Muscle of leg (tissue), 11 donors: ENCODE results near the gene MIER3. TPM values are rescaled to one million over a fixed set of nuclear protein-coding genes. Genes with fewer than 3 reads are reported as not detected.
A peak's percentile ranks its signal among the peaks of the same experiment; 100 is the strongest.

Experiments used
- DNase-seq: peaks from one replicate; pipeline ENCODE4 v3.0.0; 2013
- H3K27ac ChIP-seq: one replicate; pipeline ENCODE4 v1.5.1; 2013; ENCODE audit warnings: mild to moderate bottlenecking, low read length, control low read depth
- H3K27me3 ChIP-seq: one replicate; pipeline ENCODE4 v1.6.1; 2013; ENCODE audit warnings: low read length; ENCODE audit not compliant: control insufficient read depth, insufficient read depth
- H3K36me3 ChIP-seq: one replicate; pipeline ENCODE4 v1.6.1; 2013; ENCODE audit warnings: low read length; ENCODE audit not compliant: control insufficient read depth, insufficient read depth
- H3K4me1 ChIP-seq: one replicate; pipeline ENCODE4 v1.6.1; 2013; ENCODE audit warnings: low read length; ENCODE audit not compliant: control insufficient read depth, insufficient read depth
- H3K4me3 ChIP-seq: one replicate; pipeline ENCODE4 v1.5.1; 2013; ENCODE audit warnings: low read length, control low read depth
- H3K9me3 ChIP-seq: replicated peaks from 2 replicates; pipeline ENCODE4 v1.6.1; 2013; ENCODE audit warnings: low read depth, low read length; ENCODE audit not compliant: control insufficient read depth
- WGBS: methylation state at CpG from one replicate; pipeline ENCODE4 v1.1.5; 2013; ENCODE audit warnings: missing lambda C conversion rate; ENCODE audit not compliant: insufficient coverage; 5-methylcytosine and 5-hydroxymethylcytosine counted together
- polyA plus RNA-seq, 8 donors: library from polyadenylated mRNA; unstranded; fragments of 120-200 nt; gene quantifications; one replicate each; pipeline versions ENCODE4 v1.2.1 to v1.2.3, GENCODE V29; 2013; ENCODE audit warnings: inconsistent platforms in 1 of 8, low replicate concordance in 1 of 8; ENCODE audit not compliant: insufficient read length in 8 of 8, insufficient read depth in 1 of 8
- total RNA-seq: library from RNA; stranded (reverse); fragments of 120-200 nt; gene quantifications from one replicate; pipeline ENCODE4 v1.2.4, GENCODE V29; 2013

Gene MIER3
- total and polyA plus RNA-seq, 9 donors: 15.0 to 28.5 (median 20.3) TPM

DNA sequence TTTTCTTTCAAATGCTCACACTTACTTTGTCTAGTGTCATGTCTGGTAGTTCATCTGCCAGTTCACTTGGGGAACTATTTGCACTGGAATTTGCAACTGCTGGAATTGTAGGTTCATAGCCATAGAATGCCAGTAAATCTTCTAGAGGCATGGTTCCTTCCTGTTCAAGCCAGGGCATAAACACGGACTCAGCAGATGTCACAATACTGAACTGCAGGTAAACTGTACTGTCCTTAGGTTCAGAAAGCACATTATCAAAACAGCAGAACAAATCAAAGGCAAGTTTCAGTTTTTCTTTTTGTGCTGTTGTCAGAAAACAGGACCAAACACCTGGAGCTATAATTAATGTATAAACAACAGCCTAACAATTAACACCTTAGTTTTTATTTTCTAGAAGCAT is 13.1 kb downstream of the MIER3 start:
- Histone ChIP-seq H3K4me1 (no peaks in the 10 kb centered on the region), H3K4me3 (no peak overlapping the region), H3K27me3 (no peaks in the 10 kb centered on the region), H3K27ac (no peak overlapping the region), H3K9me3 (no peaks in the 10 kb centered on the region), H3K36me3 (peaks cover 60% of the 10 kb centered on the region)
- 83% methylated on average over 1 of the region's 1 CpG for WGBS
- no peak for DNase-seq

DNA sequence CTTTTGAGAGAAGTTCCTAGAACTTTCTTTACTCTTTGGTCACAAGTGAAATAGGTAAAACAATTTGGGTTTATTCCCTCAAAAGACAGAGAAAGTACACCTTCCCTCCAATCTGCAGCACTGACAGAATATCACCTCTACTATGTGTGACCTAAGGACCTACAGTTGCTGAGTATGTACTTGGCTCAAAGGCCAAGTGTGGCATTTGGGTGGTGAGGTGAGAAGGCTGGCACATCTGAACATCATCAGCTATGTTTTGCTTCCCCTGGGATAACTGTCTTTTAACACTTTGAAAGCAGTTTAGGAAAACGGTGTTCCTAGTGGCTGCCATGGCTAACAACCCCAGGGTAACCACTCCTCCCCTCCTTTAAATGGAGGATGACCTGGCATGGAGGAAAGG is 17.6 kb downstream of the MIER3 start:
- Histone ChIP-seq H3K36me3 (peaks cover 36% of the 10 kb centered on the region), H3K4me3 (no peak overlapping the region), H3K4me1 (no peaks in the 10 kb centered on the region), H3K27ac (no peak overlapping the region), H3K27me3 (no peaks in the 10 kb centered on the region), H3K9me3 (no peaks in the 10 kb centered on the region)
- no CpG with 5 or more reads among the region's 1 CpG for WGBS
- DNase-seq: no peak

DNA sequence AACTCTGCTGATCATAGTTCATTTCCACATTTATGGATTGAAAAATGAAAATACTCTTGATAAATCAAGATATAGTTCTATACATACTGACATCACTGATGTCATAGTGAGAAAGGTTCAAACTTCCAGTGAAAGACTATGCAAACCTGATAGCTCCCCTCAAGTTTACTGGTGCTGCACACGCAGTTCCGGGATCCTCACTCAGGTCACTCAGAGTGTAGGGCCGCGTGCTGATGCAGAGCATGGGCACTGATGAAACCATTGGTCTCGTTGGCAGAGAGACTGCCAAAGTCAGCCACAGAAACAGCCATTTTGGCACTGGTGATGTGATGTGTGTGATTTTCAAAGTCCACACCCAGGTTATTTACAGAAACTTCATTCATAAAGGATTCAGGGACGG is 29.0 kb downstream of the MIER3 start:
- WGBS: 94% methylated on average over 5 of the region's 6 CpGs
- no peak overlapping the region for H3K27ac ChIP-seq
- peaks cover 23% of the 10 kb centered on the region for H3K36me3 ChIP-seq
- no peaks in the 10 kb centered on the region for H3K4me1 ChIP-seq
- H3K27me3 ChIP-seq: no peaks in the 10 kb centered on the region
- H3K4me3 ChIP-seq: no peak overlapping the region
- no peak for DNase-seq
- no peaks in the 10 kb centered on the region for H3K9me3 ChIP-seq

DNA sequence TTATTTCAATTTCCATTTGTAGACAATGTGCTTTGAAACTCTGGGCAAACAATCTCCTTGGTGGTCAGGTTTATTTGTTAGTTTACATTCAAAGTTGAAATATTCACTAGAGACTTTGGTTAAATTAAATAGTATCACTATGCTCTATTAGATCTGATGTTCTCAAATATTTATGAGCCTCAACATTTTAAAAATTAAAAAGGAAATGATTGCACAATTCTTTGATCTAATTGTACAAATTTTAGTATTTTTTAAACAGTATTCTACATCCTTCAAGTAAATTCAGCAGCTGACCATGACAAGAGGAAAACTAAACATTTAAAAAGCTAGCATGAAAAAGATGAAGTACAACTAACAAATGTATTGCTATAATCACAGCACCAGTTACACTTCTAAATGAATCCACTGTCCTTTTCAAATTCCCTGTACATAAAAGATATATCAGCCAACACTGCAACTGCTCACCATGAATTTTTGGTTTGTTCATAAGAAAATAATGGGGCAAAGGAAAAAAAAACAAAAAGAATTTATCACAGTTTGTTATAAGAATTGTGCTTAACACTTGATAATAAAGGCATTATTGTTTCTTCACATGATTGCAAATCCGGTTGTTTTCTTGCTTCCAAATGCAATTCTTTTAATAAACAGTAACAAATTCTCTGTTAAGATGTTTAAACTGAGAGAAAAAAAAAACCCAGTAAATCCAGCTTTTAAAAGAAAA is 31.8 kb downstream of the MIER3 start:
- H3K9me3 ChIP-seq: no peaks in the 10 kb centered on the region
- no peak for DNase-seq
- H3K4me1 ChIP-seq: no peaks in the 10 kb centered on the region
- no peak overlapping the region for H3K27ac ChIP-seq
- no peaks in the 10 kb centered on the region for H3K27me3 ChIP-seq
- peaks cover 17% of the 10 kb centered on the region for H3K36me3 ChIP-seq
- no peak overlapping the region for H3K4me3 ChIP-seq
- no CpG with 5 or more reads among the region's 1 CpG for WGBS

DNA sequence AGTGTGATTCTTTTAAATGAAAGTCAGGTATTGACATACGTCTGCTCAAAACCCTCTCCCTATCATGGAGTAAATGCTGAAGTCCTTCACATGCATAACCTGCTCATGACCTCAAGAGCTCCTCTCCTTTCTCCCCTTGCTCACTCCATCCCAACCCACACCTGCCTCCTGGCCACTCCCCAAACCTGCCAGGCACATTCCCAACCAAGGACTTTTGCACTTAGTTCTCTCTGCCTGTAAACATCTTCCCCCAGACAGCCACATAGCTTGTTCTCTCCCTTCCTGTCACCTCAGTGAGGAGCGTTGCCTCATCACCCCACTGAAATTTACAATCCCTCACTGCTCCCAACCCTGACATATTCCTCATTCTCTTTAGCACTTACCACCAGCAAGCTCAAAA is 33.9 kb downstream of the MIER3 start:
- peaks cover 9% of the 10 kb centered on the region for H3K36me3 ChIP-seq
- WGBS: 52% methylated on average over 2 of the region's 2 CpGs

DNA sequence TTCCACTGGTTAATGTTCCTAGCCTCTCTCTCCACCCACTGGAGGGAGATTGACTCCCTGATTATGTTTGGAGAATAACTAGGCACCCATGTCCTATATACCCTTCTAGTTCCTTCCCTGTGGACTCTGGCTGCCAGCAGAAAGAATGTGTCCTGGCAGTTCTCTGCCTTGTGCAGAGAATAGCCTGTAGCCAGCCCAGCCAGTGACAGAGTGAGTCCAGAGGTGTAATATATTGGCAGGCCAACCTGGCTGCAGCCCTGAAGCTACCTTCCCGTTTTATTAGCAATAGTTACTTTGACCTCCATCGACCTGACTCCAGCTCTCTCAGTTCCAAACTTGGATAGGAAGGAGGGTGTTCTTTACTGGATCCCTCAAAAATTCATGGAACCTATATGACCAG is 34.4 kb downstream of the MIER3 start:
- H3K27ac ChIP-seq: no peak overlapping the region
- no peaks in the 10 kb centered on the region for H3K27me3 ChIP-seq
- no peaks in the 10 kb centered on the region for H3K9me3 ChIP-seq
- DNase-seq: no peak
- H3K4me1 ChIP-seq: no peaks in the 10 kb centered on the region
- no CpG with 5 or more reads among the region's 2 CpGs for WGBS
- H3K4me3 ChIP-seq: no peak overlapping the region
- peaks cover 4% of the 10 kb centered on the region for H3K36me3 ChIP-seq

More for the DNA sequence above, 33.9 kb downstream of the MIER3 start:
- Histone ChIP-seq H3K4me1 (no peaks in the 10 kb centered on the region), H3K27ac (no peak overlapping the region), H3K9me3 (no peaks in the 10 kb centered on the region), H3K4me3 (no peak overlapping the region), H3K27me3 (no peaks in the 10 kb centered on the region)
- DNase-seq: no peak

DNA sequence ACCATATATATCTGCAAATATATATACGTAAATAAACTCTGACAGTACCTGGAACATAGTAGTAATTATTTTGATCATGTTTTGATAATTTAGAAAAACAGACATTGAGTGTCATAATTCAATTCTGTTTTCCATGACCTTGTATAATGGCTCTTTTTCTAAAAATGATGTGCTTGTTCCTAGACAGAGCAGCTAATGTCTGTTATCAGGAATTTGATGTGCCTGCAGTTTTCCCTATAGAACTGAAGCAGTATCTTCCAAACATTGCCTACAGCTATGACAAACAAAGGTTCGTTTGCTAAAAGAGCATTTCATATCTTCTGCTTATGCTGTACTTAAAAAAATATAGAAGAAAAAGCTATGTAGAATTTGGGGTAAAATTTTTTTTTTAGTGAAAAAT is 37.2 kb downstream of the MIER3 start:
- DNase-seq: no peak
- H3K27ac ChIP-seq: no peak overlapping the region
- no peaks in the 10 kb centered on the region for H3K9me3 ChIP-seq
- H3K4me1 ChIP-seq: peaks cover 2% of the 10 kb centered on the region
- H3K27me3 ChIP-seq: no peaks in the 10 kb centered on the region
- WGBS: no CpG with 5 or more reads among the region's 2 CpGs
- H3K36me3 ChIP-seq: no peaks in the 10 kb centered on the region
- H3K4me3 ChIP-seq: no peak overlapping the region

DNA sequence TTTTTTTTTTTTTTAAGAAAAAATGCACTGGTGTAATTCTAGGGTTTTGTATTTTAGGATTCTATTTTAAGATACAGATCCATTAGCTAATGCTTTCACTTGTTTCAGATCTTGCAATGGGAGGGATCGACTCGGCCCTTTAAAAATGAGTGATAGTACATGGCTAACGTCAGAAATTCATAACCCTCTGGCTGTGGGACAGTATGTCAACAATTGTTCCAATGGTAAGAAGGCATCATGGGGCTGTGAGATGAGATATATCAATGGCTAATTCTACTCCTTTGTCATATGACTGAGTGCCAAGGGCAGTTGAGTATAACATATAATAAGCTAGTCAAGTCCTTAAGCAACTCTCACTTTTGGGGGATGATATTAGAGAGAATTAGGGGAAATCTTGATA is 38.2 kb downstream of the MIER3 start:
- H3K4me3 ChIP-seq: no peak overlapping the region
- peaks cover 2% of the 10 kb centered on the region for H3K4me1 ChIP-seq
- H3K27me3 ChIP-seq: no peaks in the 10 kb centered on the region
- no peak for DNase-seq
- no CpG with 5 or more reads among the region's 3 CpGs for WGBS
- no peaks in the 10 kb centered on the region for H3K36me3 ChIP-seq
- no peak overlapping the region for H3K27ac ChIP-seq
- no peaks in the 10 kb centered on the region for H3K9me3 ChIP-seq

DNA sequence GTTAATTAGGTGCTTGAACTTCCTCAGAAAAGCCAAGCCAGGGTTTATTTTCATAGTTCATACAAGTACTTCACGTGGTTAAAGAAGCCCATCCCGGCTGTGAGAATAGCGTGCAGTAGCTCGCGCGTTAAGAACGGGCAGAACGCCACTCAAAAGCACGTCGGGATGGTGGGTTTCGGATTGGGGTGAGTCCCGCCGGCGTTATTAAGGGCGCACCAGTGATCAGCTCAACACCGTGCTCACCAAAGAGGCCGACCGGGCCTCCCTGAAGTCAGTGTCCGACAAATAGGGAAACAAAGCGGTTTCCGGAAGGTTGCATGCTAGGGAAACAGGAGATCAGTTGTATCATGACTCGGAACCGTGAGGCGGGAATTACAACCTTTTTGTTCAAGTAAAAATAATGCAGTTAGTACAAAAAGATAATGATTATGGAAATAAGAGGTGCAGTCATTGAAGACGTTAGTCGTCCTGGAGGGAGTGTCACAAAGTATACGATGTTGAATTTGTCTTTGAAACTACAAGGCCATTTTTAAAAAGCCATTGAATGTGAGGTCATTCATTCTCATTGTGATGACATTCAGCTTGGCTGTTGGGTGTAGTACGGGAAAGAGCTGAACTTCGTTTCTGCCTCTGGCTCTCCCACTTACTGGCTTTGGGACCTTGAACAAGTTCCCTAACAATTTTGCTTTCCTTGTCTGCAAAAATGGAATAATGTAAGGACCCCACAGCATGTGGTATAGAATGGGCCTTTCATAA is 41.5 kb downstream of the MIER3 start:
- peak overlapping the region; percentile 92 for H3K27ac ChIP-seq
- DNase-seq: peak; percentile 61
- no peaks in the 10 kb centered on the region for H3K9me3 ChIP-seq
- peak overlapping the region; percentile 53 for H3K4me3 ChIP-seq
- WGBS: under 1% methylated on average over 24 of the region's 29 CpGs
- H3K27me3 ChIP-seq: no peaks in the 10 kb centered on the region
- H3K4me1 ChIP-seq: peaks cover 2% of the 10 kb centered on the region
- H3K36me3 ChIP-seq: no peaks in the 10 kb centered on the region

DNA sequence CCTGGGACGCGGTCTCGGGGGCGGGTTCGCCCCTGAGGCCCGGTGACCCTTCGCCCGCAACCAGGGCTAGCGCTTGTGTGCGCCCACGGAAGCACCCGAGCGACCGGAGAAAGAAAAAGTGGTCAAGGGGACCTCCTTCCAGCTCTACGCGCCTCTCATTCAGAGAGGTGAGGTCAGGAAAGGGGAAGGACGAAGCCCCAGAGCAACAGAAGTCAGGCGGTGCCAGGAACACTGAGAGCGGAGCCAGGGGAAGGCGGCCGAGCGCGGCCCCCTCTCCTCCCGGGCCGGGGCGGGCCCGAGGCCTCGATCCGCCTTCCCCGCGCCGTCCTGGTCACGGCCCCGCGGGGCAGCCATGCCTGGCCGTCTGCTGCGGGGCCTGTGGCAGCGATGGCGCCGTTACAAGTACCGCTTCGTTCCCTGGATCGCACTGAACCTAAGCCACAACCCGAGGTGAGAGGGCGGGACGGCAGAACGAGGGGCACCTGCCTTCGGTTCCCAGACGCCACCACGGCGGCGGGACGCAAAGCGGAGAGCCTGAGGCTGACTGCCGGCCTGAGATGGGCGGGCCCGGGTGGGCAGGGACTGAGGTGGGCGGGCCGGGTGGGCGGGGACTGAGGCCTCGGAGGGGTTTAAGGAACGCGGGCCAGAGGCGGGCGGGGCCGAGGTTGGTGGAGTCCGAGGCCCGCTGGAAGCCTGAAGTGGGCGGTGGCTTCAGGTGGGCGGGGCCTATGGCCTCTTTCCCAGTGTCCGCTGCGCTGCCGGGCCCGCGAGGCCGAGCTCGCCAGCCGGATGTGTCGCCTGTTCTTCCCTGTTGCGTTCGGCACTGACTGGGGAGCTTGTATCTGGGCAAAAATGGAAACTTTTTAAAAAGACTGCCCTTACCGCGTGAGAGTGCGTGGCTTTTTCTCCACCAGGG is 42.4 kb downstream of the MIER3 start, which contains the start of gene SETD9:
Gene SETD9 (plus strand): TSS at position 303 of the 916 bp plus-strand sequence. CDS start 50 bp downstream, at position 353.
- Histone ChIP-seq H3K27ac (peak within 1 kb of the TSS; percentile 96), H3K9me3 (no peaks in the 10 kb centered on the region), H3K27me3 (no peaks in the 10 kb centered on the region), H3K36me3 (no peaks in the 10 kb centered on the region), H3K4me1 (peaks cover 2% of the 10 kb centered on the region), H3K4me3 (peak within 1 kb of the TSS; percentile 62)
- peak; percentile 99 for DNase-seq
- WGBS: under 1% methylated on average over 80 of the region's 84 CpGs
